Sigmoid colon (tissue), 4 donors: ENCODE results near the gene RNASEH1.

Source experiments
- CTCF ChIP-seq, 4 experiments: fragments of 450-650 bp in 3 of 4; fragments of 200-600 bp in 1 of 4; IDR thresholded peaks; one replicate each; pipeline ENCODE4 v1.5.1; 2016 to 2019; ENCODE audit warnings: antibody characterized with exemption in 4 of 4, mild to moderate bottlenecking in 3 of 4, moderate library complexity in 2 of 4
- EP300 ChIP-seq, 4 donors: sonication (generic); formaldehyde crosslinking; IDR thresholded peaks; one replicate each; pipeline ENCODE4 v1.6.1; 2017; ENCODE audit warnings: antibody characterized with exemption in 4 of 4
- POLR2A ChIP-seq, 2 donors: fragments of 450-650 bp; IDR thresholded peaks; one replicate each; pipeline ENCODE4 v1.6.1; 2016; ENCODE audit warnings: antibody characterized with exemption in 2 of 2, mild to moderate bottlenecking in 2 of 2, moderate library complexity in 2 of 2

DNA sequence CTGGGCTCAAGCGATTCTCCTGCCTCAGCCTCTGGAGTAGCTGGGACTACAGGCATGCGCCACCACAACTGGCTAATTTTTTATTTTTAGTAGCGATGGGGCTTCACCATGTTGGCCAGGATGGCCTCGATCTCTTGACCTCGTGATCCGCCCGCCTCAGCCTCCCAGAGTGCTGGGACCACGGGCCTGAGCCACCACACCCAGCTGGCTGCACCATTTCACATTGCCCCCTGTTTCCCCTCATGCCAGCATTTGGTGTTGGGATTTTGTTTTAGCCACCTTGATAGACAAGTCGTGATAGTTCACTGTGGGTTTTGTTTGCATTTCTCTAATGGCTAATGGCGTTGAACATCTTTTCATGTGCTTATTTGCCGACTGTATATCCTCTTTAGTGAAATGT is 31.0 kb upstream of the RNASEH1 start:
- TF ChIP-seq CTCF (IDR thresholded peaks at IDR 0.05) (no peak), EP300 (IDR thresholded peaks at IDR 0.05) (no peak), POLR2A (IDR thresholded peaks at IDR 0.05) (no peak)
